HepG2 (cell line): ENCODE results near the gene EVI5. TPM values are rescaled to one million over a fixed set of nuclear protein-coding genes. Genes with fewer than 3 reads are reported as not detected.
A peak's percentile ranks its signal among the peaks of the same experiment; 100 is the strongest.

Experiments used
- ARNT2 ChIP-seq: sonication (generic); formaldehyde crosslinking; IDR thresholded peaks from 2 replicates; pipeline ENCODE4 v1.8.0; 2022; ENCODE audit warnings: mild to moderate bottlenecking, low read depth, missing genetic modification reagents, moderate library complexity
- FOSL2 ChIP-seq: sonication (generic); formaldehyde crosslinking; IDR thresholded peaks from 2 replicates; pipeline ENCODE4 v1.4.0; 2020; ENCODE audit warnings: missing genetic modification reagents
- GMEB2 ChIP-seq: IDR thresholded peaks from 2 replicates; pipeline ENCODE4 v1.6.1; 2016; ENCODE audit warnings: missing biosample characterization, missing genetic modification reagents, low read depth
- HNF1A ChIP-seq, 2 experiments: sonication (generic) in 1 of 2; formaldehyde crosslinking in 1 of 2; IDR thresholded peaks; 2 replicates each; pipeline versions ENCODE4 v1.4.0 to v1.6.1; 2016 to 2020; ENCODE audit warnings: borderline replicate concordance in 1 of 2, low read depth in 1 of 2, mild to moderate bottlenecking in 1 of 2, missing genetic modification reagents in 1 of 2
- ISL2 ChIP-seq: sonication (generic); formaldehyde crosslinking; IDR thresholded peaks from 2 replicates; pipeline ENCODE4 v1.5.0; 2020; ENCODE audit warnings: missing genetic modification reagents
- KDM2A ChIP-seq: sonication (generic); formaldehyde crosslinking; IDR thresholded peaks from 2 replicates; pipeline ENCODE4 v1.4.0; 2020; ENCODE audit warnings: low read depth, missing genetic modification reagents, borderline replicate concordance
- LCORL ChIP-seq, 2 experiments: fragments of 450-650 bp in 1 of 2; sonication (generic) in 1 of 2; formaldehyde crosslinking in 1 of 2; IDR thresholded peaks; 2 replicates each; pipeline versions ENCODE4 v1.5.0 to v1.6.1; 2017 to 2020; ENCODE audit warnings: antibody characterized with exemption in 1 of 2, missing genetic modification reagents in 1 of 2
- NFKBIZ ChIP-seq: IDR thresholded peaks from 2 replicates; pipeline ENCODE4 v1.6.1; 2018; ENCODE audit warnings: missing genetic modification reagents, missing compliant biosample characterization
- PCBP2 ChIP-seq: fragments of 200-400 bp; formaldehyde crosslinking; optimal IDR thresholded peaks from 2 replicates; pipeline ENCODE3; 2018; ENCODE audit warnings: low read length, low read depth; ENCODE audit not compliant: poor library complexity, severe bottlenecking
- RAD51 ChIP-seq: fragments of 450-650 bp; IDR thresholded peaks from 2 replicates; pipeline ENCODE4 v1.6.1; 2016; ENCODE audit warnings: borderline replicate concordance
- SP5 ChIP-seq: IDR thresholded peaks from 2 replicates; pipeline ENCODE4 v1.6.1; 2016; ENCODE audit warnings: low read depth, borderline replicate concordance
- ZNF224 ChIP-seq: sonication (generic); formaldehyde crosslinking; IDR thresholded peaks from 2 replicates; pipeline ENCODE4 v1.5.0; 2020; ENCODE audit warnings: mild to moderate bottlenecking, missing genetic modification reagents
- ZNF253 ChIP-seq: sonication (generic); formaldehyde crosslinking; IDR thresholded peaks from 2 replicates; pipeline ENCODE4 v1.8.0; 2022; ENCODE audit warnings: mild to moderate bottlenecking, missing genetic modification reagents, borderline replicate concordance
- ZNF549 ChIP-seq: sonication (generic); formaldehyde crosslinking; IDR thresholded peaks from 2 replicates; pipeline ENCODE4 v1.5.0; 2020; ENCODE audit warnings: missing genetic modification reagents
- ZNF724P ChIP-seq: sonication (generic); formaldehyde crosslinking; IDR thresholded peaks from 2 replicates; pipeline ENCODE4 v1.8.0; 2022; ENCODE audit warnings: missing genetic modification reagents, borderline replicate concordance
- ZNF782 ChIP-seq: sonication (generic); formaldehyde crosslinking; IDR thresholded peaks from 2 replicates; pipeline ENCODE4 v1.4.0; 2020; ENCODE audit warnings: missing genetic modification reagents, mild to moderate bottlenecking, borderline replicate concordance
- polyA plus RNA-seq, 8 experiments: library from polyadenylated mRNA; depleted of rRNA in 3 of 8; stranded (reverse) in 7 of 8; unstranded in 1 of 8; fragments of >200 nt; fragmentation: Illumina TruSeq in 4 of 8; extraction: Trizol in 4 of 8; gene quantifications; 2 replicates each; pipeline versions ENCODE4 v1.2.1 to v1.2.3, GENCODE V29; 2011 to 2016; ENCODE audit warnings: low read depth in 4 of 8, missing spikeins in 1 of 8, mixed read lengths in 1 of 8; ENCODE audit not compliant: insufficient read depth in 1 of 8
- total RNA-seq, 5 experiments: library from RNA; depleted of rRNA; stranded (reverse); fragments of >200 nt; fragmentation: Illumina TruSeq; extraction: Trizol; gene quantifications; 2 replicates each; pipeline ENCODE4 v1.2.3, GENCODE V29; 2016; ENCODE audit warnings: low read depth in 1 of 5
- TF ChIP-seq, protein P1 (sequence below): sonication (generic); formaldehyde crosslinking; IDR thresholded peaks from 2 replicates; pipeline ENCODE4 v1.8.0; 2022; ENCODE audit warnings: mild to moderate bottlenecking, missing genetic modification reagents; ENCODE audit not compliant: insufficient replicate concordance
- TF ChIP-seq, protein P2 (sequence below): sonication (generic); formaldehyde crosslinking; conservative IDR thresholded peaks from 2 replicates; pipeline ENCODE4 v1.5.0; 2020; ENCODE audit warnings: missing genetic modification reagents
- TF ChIP-seq, protein P3 (sequence below): IDR thresholded peaks from 2 replicates; pipeline ENCODE4 v1.6.1; 2012; ENCODE audit warnings: inconsistent platforms

The EVI5 gene
- total and polyA plus RNA-seq, 2 of the 13 experiments (the other 11 are each of a cell fraction or from before 2014, with no cell fraction given) = 4.0 to 12.6 TPM

GRCh38 chr1:92505015-92505692 lies 279.8 kb downstream of the EVI5 start (continued):
- no peak for TF ChIP-seq GMEB2
- TF ChIP-seq, protein P1, sequence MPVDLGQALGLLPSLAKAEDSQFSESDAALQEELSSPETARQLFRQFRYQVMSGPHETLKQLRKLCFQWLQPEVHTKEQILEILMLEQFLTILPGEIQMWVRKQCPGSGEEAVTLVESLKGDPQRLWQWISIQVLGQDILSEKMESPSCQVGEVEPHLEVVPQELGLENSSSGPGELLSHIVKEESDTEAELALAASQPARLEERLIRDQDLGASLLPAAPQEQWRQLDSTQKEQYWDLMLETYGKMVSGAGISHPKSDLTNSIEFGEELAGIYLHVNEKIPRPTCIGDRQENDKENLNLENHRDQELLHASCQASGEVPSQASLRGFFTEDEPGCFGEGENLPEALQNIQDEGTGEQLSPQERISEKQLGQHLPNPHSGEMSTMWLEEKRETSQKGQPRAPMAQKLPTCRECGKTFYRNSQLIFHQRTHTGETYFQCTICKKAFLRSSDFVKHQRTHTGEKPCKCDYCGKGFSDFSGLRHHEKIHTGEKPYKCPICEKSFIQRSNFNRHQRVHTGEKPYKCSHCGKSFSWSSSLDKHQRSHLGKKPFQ (CRISPR knock-in tag) = no peak
- TF ChIP-seq, protein P2, sequence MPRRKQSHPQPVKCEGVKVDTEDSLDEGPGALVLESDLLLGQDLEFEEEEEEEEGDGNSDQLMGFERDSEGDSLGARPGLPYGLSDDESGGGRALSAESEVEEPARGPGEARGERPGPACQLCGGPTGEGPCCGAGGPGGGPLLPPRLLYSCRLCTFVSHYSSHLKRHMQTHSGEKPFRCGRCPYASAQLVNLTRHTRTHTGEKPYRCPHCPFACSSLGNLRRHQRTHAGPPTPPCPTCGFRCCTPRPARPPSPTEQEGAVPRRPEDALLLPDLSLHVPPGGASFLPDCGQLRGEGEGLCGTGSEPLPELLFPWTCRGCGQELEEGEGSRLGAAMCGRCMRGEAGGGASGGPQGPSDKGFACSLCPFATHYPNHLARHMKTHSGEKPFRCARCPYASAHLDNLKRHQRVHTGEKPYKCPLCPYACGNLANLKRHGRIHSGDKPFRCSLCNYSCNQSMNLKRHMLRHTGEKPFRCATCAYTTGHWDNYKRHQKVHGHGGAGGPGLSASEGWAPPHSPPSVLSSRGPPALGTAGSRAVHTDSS = no peak
- TF ChIP-seq FOSL2 (CRISPR knock-in tag) = peak; percentile 50; the same call in 1 of the 2 replicates
- TF ChIP-seq ZNF549 (CRISPR knock-in tag) = no peak
- TF ChIP-seq ZNF224 (CRISPR knock-in tag) = no peak
- 0 out of 2 replicates have a peak, but pooled peaks have one; percentile 35 for TF ChIP-seq HNF1A (IDR thresholded peaks at IDR 0.05; ENCODE audit: low read depth)
- peak; percentile 59; the same call in 1 of the 2 replicates for TF ChIP-seq HNF1A (CRISPR knock-in tag; IDR thresholded peaks at IDR 0.05; ENCODE audit: borderline replicate concordance)
- TF ChIP-seq NFKBIZ (CRISPR knock-in tag) = no peak; the same call in 1 of the 2 replicates
- TF ChIP-seq KDM2A (CRISPR knock-in tag) = no peak; the same call in 1 of the 2 replicates
- no peak for TF ChIP-seq ZNF782 (CRISPR knock-in tag)
- no peak for TF ChIP-seq RAD51
- TF ChIP-seq ZNF253 = no peak
- TF ChIP-seq ARNT2 (CRISPR knock-in tag) = 0 out of 2 replicates have a peak, but pooled peaks have one; percentile 21
- TF ChIP-seq PCBP2 = no peak
- TF ChIP-seq ISL2 = peak; percentile 73
- TF ChIP-seq, protein P3, sequence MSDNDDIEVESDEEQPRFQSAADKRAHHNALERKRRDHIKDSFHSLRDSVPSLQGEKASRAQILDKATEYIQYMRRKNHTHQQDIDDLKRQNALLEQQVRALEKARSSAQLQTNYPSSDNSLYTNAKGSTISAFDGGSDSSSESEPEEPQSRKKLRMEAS = peak; percentile 10; the same call in 1 of the 2 replicates
- TF ChIP-seq LCORL (IDR thresholded peaks at IDR 0.05) = no peak
- peak; percentile 39; the same call in 1 of the 2 replicates for TF ChIP-seq LCORL (CRISPR knock-in tag; IDR thresholded peaks at IDR 0.05)
- no peak for TF ChIP-seq ZNF724P
- TF ChIP-seq SP5 (CRISPR knock-in tag) = peak; percentile 87
